ENCODE results near the gene CGB3.
A peak's percentile ranks its signal among the peaks of the same experiment; 100 is the strongest.
"Not testable (repeated sequence)": the region's sequence is repeated elsewhere in the genome, so short reads cannot be mapped to it uniquely, and the experiment has no call there.

Gene CGB3

GRCh38 chr19:49024233-49024632, at the start of gene CGB3:
TSS of gene CGB3 (minus strand) at chr19:49024333. CDS start at chr19:49023971, 362 bp downstream.
- DNase-seq = not testable (repeated sequence)

GRCh38 chr19:49071860-49072547, 47.9 kb upstream of the CGB3 start:
- peak; percentile 9 for DNase-seq

- DNase-seq = no peak
Observed at GRCh38 chr19:49070416-49070815, 46.3 kb upstream of the CGB3 start.

- DNase-seq = no peak
Observed at GRCh38 chr19:49069026-49069425, 44.9 kb upstream of the CGB3 start.

GRCh38 chr19:49067554-49067953, 43.4 kb upstream of the CGB3 start:
- DNase-seq = no peak

GRCh38 chr19:49065905-49066512, 41.9 kb upstream of the CGB3 start:
- DNase-seq = no peak

- DNase-seq = no peak
Observed at GRCh38 chr19:49064768-49065611, 40.9 kb upstream of the CGB3 start, which contains the start of gene NTF4. TSS of gene NTF4 (minus strand) at chr19:49064818. CDS start at chr19:49061997, 2,821 bp downstream.

- DNase-seq = no peak
Observed at GRCh38 chr19:49064029-49064629, 40.0 kb upstream of the CGB3 start.

- DNase-seq = no peak
Observed at GRCh38 chr19:49061445-49061844, 37.3 kb upstream of the CGB3 start.

- DNase-seq = no peak
Observed at GRCh38 chr19:49061000-49061399, 36.9 kb upstream of the CGB3 start.

- DNase-seq = no peak
Observed at GRCh38 chr19:49059053-49059452, 34.9 kb upstream of the CGB3 start.

- DNase-seq = no peak
Observed at GRCh38 chr19:49058562-49058961, 34.4 kb upstream of the CGB3 start.

GRCh38 chr19:49057636-49058234, 33.6 kb upstream of the CGB3 start, which contains the start of gene CGB7:
TSS of gene CGB7 (minus strand) at chr19:49057749. CDS start at chr19:49055375, 2,374 bp downstream.
- peak; percentile 4 for DNase-seq

GRCh38 chr19:49056902-49057596, 32.9 kb upstream of the CGB3 start:
- not testable (repeated sequence) for DNase-seq

GRCh38 chr19:49056101-49056901, 32.2 kb upstream of the CGB3 start:
- DNase-seq = peak; percentile 49

- not testable (repeated sequence) for DNase-seq
Observed at GRCh38 chr19:49050376-49051033, 26.4 kb upstream of the CGB3 start.

GRCh38 chr19:49049834-49050233, 25.7 kb upstream of the CGB3 start:
- DNase-seq = not testable (repeated sequence)

GRCh38 chr19:49049011-49049410, 24.9 kb upstream of the CGB3 start, which contains the start of gene CGB8:
TSS of gene CGB8 (minus strand) at chr19:49049111. CDS start at chr19:49048739, 372 bp downstream.
- not testable (repeated sequence) for DNase-seq

- not testable (repeated sequence) for DNase-seq
Observed at GRCh38 chr19:49043548-49043947, 19.4 kb upstream of the CGB3 start, which contains the start of gene CGB5. TSS of gene CGB5 (plus strand) at chr19:49043848. CDS start at chr19:49044210, 362 bp downstream.

GRCh38 chr19:49042666-49043065, 18.5 kb upstream of the CGB3 start:
- DNase-seq = not testable (repeated sequence)
